ENCODE results near the gene KRTAP10-7.
"Not testable (repeated sequence)": the region's sequence is repeated elsewhere in the genome, so short reads cannot be mapped to it uniquely, and the experiment has no call there.

KRTAP10-7 gene

DNA sequence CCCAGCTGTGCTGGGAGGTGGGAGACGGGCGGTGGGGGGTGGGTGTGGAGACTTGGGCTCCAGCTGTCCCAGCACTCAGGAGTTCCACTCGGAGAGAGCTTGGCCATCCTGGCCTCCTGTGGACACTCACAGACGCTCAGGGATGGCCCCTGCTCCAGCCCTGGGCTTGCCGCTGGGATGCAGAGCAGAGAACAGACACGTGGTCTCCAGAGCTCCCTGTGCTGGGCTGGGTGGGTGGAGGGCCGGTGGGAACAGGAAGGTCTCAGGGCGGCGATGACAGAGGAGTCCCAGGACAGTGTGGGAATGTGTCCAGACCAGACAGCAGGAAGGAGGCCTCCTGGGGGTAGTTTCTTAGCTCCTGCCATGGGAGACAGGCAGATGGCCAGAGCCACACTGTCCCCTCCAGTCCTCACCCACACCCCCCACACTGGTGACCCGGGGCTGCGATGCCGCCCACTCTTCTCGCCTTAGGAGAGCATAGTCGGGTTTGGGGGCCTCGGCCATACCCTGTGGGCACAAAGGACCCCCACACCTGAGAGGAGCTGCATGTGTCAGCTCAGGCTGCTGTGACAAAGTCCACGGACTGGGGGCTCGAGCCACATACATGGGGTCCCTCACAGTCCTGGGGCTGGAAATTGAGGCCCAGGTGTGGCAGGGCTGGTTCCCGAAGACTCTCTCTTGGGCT, 28.5 kb downstream of the KRTAP10-7 start:
- no peak overlapping the region for H3K4me3 ChIP-seq (ENCODE audit: low read depth in 1 of 2, low read length in 1 of 2)
- no peaks in the 10 kb centered on the region for H3K9me3 ChIP-seq
- TF ChIP-seq, protein P1, sequence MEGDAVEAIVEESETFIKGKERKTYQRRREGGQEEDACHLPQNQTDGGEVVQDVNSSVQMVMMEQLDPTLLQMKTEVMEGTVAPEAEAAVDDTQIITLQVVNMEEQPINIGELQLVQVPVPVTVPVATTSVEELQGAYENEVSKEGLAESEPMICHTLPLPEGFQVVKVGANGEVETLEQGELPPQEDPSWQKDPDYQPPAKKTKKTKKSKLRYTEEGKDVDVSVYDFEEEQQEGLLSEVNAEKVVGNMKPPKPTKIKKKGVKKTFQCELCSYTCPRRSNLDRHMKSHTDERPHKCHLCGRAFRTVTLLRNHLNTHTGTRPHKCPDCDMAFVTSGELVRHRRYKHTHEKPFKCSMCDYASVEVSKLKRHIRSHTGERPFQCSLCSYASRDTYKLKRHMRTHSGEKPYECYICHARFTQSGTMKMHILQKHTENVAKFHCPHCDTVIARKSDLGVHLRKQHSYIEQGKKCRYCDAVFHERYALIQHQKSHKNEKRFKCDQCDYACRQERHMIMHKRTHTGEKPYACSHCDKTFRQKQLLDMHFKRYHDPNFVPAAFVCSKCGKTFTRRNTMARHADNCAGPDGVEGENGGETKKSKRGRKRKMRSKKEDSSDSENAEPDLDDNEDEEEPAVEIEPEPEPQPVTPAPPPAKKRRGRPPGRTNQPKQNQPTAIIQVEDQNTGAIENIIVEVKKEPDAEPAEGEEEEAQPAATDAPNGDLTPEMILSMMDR (IDR thresholded peaks at IDR 0.05): no peak
- no peaks in the 10 kb centered on the region for H3K36me3 ChIP-seq
- no peak overlapping the region for H3K27ac ChIP-seq
- peaks cover 9% of the 10 kb centered on the region for H3K27me3 ChIP-seq
- peaks cover 5 to 11% of the 10 kb centered on the region in 2 experiments for H3K4me1 ChIP-seq (ENCODE audit: control insufficient read depth in 1 of 2, insufficient read depth in 1 of 2, low read depth in 1 of 2, low read length in 1 of 2)

DNA sequence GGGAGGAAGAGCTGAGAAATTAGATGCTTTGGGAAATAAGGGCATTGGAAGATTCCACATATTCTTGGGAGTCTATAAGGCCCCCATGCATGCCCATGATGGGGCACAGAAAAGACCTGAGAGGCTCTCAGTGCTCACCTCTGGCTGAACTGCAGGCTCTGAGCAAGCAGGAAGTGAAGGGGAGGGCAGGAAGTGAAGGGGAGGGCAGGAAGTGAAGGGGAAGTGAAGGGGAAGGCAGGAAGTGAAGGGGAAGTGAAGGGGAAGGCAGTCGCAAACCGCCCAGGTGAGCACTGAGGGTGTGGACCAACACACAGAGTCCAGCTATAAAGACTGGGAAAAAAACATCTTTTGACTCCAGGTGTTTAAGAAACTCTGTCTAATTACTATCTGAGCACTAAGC, 30.0 kb downstream of the KRTAP10-7 start:
- Histone ChIP-seq H3K27me3 (peaks cover 15% of the 10 kb centered on the region), H3K9me3 (no peaks in the 10 kb centered on the region), H3K27ac (peak overlapping the region; percentile 39), H3K4me1 (ENCODE audit: control insufficient read depth in 1 of 2, insufficient read depth in 1 of 2, low read depth in 1 of 2, low read length in 1 of 2) (peaks cover 5 to 11% of the 10 kb centered on the region in 2 experiments), H3K36me3 (no peaks in the 10 kb centered on the region), H3K4me3 (ENCODE audit: low read depth in 1 of 2, low read length in 1 of 2) (no peak overlapping the region)
- TF ChIP-seq, protein P1 (IDR thresholded peaks at IDR 0.05): no peak

DNA sequence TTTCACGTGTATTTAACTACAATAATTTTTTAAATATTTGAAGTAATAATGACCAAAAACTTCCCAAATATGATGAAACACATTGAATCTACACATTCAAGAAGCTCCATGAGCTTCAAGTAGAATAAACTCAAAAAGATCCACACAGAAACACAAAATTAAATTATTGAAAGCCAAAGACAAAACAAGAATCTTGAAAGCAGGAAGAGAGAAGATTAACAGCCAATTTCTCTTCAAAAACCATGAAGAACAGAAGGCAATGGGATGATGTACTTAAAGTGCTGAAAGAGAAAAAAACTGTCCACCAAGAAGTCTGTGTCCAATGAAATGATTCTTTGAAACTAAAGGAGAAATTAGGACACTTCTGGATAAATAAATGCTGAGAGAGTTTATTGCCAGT, 31.7 kb downstream of the KRTAP10-7 start:
- H3K27ac ChIP-seq: no peak overlapping the region
- H3K4me3 ChIP-seq (ENCODE audit: low read depth in 1 of 2, low read length in 1 of 2): no peak overlapping the region
- H3K4me1 ChIP-seq (ENCODE audit: control insufficient read depth in 1 of 2, insufficient read depth in 1 of 2, low read depth in 1 of 2, low read length in 1 of 2): peaks cover 5 to 11% of the 10 kb centered on the region in 2 experiments
- no peaks in the 10 kb centered on the region for H3K36me3 ChIP-seq
- TF ChIP-seq, protein P1 (IDR thresholded peaks at IDR 0.05): no peak
- peaks cover 10% of the 10 kb centered on the region for H3K27me3 ChIP-seq
- no peaks in the 10 kb centered on the region for H3K9me3 ChIP-seq

DNA sequence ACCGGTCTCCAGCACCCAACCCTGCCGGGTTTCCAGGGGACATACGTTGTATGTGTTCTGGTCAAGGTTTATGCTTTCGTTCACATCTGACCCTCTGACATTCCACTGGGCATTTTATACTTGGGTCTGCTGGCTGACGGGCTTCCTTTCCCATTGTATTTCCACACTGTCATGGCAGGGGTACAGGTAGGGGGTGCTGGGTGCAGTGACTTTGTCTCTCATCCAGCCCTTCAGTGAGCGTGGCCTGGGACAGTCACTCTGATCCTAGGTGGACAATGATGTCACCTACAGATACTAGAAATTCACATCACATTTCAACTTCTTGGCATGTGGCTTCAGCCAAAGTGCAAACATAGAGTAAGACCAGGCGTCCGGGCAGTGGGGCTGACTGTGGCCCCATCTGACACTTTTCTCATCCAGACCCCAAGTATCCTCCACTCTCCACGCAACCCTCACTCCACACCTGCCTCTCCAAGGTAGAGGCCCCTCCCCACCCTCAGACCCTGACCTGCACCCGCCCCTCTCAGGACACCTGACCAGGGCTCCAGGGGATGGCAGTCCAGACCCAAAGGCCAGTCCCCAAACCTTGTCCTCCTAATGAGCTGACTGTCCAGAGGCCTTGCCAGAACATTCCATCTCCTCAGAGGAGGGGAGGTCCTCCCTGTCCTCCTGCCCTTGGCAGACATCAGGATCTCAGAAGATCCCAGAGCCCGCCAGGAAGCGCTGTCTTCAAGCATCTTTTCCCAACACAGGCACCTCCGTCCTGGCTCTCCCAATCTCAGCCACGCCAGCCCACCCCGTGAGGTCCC, 36.0 kb downstream of the KRTAP10-7 start:
- TF ChIP-seq, protein P1 (IDR thresholded peaks at IDR 0.05): no peak

DNA sequence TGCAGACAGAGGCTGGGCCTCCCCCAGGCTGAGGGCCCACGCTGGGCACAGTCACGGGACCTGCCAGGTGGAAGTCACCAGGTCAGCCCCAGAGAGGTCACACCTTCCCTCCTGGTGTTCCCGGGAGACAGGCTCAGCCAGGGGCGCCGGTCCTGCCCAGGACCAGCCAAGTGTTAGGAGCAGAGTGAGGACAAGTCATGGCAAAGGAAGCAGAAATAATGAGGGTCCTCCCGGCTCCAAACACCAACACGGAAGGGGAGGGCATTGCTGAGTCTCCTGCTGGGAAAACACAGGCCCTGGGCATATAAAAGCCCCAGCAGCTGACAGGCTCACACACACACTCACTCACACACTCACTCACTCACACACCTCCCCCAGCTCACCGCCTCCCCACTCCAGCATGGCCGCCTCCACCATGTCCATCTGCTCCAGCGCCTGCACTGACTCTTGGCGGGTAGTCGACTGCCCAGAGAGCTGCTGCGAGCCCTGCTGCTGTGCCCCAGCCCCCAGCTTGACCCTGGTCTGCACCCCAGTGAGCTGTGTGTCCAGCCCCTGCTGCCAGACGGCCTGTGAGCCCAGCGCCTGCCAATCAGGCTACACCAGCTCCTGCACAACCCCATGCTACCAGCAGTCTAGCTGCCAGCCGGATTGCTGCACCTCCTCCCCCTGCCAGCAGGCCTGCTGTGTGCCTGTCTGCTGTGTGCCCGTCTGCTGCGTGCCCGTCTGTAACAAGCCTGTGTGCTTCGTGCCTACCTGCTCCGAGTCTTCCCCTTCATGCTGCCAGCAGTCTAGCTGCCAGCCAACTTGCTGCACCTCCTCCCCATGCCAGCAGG, 36.8 kb downstream of the KRTAP10-7 start, which contains the start of gene KRTAP10-10:
TSS of gene KRTAP10-10 (plus strand) at position 339 of the 833 bp plus-strand sequence. CDS start at position 401, 62 bp downstream.
- H3K4me1 ChIP-seq (ENCODE audit: control insufficient read depth in 1 of 2, insufficient read depth in 1 of 2, low read depth in 1 of 2, low read length in 1 of 2): no peaks in the 10 kb centered on the region

More for the DNA sequence above, 36.0 kb downstream of the KRTAP10-7 start:
- Histone ChIP-seq H3K27me3 (peaks cover 7% of the 10 kb centered on the region), H3K9me3 (no peaks in the 10 kb centered on the region), H3K4me3 (ENCODE audit: low read depth in 1 of 2, low read length in 1 of 2) (no peak overlapping the region), H3K27ac (no peak overlapping the region), H3K36me3 (no peaks in the 10 kb centered on the region), H3K4me1 (ENCODE audit: control insufficient read depth in 1 of 2, insufficient read depth in 1 of 2, low read depth in 1 of 2, low read length in 1 of 2) (no peaks in the 10 kb centered on the region)

DNA sequence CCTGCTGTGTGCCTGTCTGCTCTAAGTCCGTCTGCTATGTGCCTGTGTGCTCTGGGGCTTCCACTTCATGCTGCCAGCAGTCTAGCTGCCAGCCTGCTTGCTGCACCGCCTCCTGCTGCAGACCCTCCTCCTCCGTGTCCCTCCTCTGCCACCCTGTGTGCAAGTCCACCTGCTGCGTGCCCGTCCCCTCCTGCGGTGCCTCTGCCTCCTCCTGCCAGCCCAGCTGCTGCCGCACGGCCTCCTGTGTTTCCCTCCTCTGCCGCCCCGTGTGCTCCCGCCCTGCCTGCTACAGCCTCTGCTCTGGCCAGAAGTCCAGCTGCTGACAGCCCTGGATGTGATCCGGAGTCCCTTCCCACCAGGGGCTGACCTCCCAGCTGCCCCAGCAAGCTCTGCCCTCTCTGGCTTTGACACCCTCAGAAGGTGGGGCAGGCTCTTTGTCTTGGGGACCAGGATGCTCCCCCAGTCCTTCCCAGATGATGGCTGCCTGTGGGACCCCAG, 37.5 kb downstream of the KRTAP10-7 start:
- H3K4me3 ChIP-seq (ENCODE audit: low read depth in 1 of 2, low read length in 1 of 2); H3K27ac ChIP-seq; H3K27me3 ChIP-seq; H3K4me1 ChIP-seq (ENCODE audit: control insufficient read depth in 1 of 2, insufficient read depth in 1 of 2, low read depth in 1 of 2, low read length in 1 of 2); H3K9me3 ChIP-seq; H3K36me3 ChIP-seq: not testable (repeated sequence)

More for the DNA sequence above, 36.8 kb downstream of the KRTAP10-7 start, which contains the start of gene KRTAP10-10:
- TF ChIP-seq, protein P1 (IDR thresholded peaks at IDR 0.05): no peak
- Histone ChIP-seq H3K27me3 (peaks cover 7% of the 10 kb centered on the region), H3K9me3 (no peaks in the 10 kb centered on the region), H3K27ac (no peak within 1 kb of the TSS), H3K4me3 (ENCODE audit: low read depth in 1 of 2, low read length in 1 of 2) (no peak within 1 kb of the TSS), H3K36me3 (no peaks in the 10 kb centered on the region)

DNA sequence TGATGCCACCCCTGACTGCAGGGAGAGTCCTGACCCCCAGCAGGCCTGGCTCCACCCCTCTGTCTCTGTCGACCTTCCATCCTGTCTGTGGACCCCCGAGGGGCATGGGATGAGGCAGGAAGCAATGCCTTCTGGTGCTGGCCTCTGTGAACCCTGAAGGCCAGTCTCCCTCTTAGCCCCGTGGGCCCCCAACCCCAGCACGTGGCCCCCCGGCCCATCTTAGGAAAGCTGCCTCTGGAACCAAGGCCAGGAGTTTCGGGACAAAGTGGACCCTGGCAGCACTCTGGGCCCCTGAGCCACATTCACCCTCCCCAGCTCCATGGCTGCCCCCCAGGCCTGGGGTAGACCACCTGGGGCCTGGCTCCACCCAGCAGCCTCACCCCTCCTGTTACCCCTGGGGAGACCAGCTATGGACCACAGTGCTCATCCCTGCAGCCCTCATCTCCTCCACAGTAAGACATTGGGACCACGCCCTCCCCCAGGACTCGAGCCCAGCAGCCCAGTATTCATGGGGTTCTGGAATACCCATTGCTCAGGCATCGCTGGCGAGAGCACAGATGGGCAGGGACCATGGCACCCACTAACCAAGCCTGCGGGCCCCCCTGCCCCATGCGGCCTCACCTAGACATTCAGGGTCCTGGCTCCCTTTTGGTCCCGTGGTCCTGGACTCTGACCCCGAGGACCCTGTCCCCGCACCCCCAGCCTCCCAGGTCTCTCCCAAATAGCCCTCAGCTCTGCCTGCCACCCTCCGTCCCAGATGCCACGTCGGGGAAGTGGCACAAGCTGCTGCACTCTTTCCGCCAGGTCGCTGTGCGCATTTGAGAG, 38.3 kb downstream of the KRTAP10-7 start:
- H3K27me3 ChIP-seq: not testable (repeated sequence)

More for the DNA sequence above, 38.3 kb downstream of the KRTAP10-7 start:
- not testable (repeated sequence) for H3K4me1 ChIP-seq (ENCODE audit: control insufficient read depth in 1 of 2, insufficient read depth in 1 of 2, low read depth in 1 of 2, low read length in 1 of 2); H3K4me3 ChIP-seq (ENCODE audit: low read depth in 1 of 2, low read length in 1 of 2); H3K27ac ChIP-seq; H3K9me3 ChIP-seq; H3K36me3 ChIP-seq

All from neutrophil (primary cell).